HepG2 (cell line): ENCODE measurements around the gene MARK2. TPM values are rescaled to one million over a fixed set of nuclear protein-coding genes. Genes with fewer than 3 reads are reported as not detected.

Experiments
- ATF7 ChIP-seq, 2 experiments: fragments of 450-650 bp in 1 of 2; sonication (generic) in 1 of 2; formaldehyde crosslinking in 1 of 2; IDR thresholded peaks; 2 replicates each; pipeline versions ENCODE4 v1.4.0 to v1.6.1; 2016 to 2020; ENCODE audit warnings: antibody characterized with exemption in 1 of 2, mild to moderate bottlenecking in 1 of 2, missing genetic modification reagents in 1 of 2
- EHMT2 ChIP-seq: fragments of 200-600 bp; sonication (generic); IDR thresholded peaks from 2 replicates; pipeline ENCODE4 v1.7.0; 2017; ENCODE audit warnings: antibody characterized with exemption, low read depth, low read length, borderline replicate concordance
- ERF ChIP-seq: IDR thresholded peaks from 2 replicates; pipeline ENCODE4 v1.6.1; 2018; ENCODE audit warnings: missing biosample characterization, missing genetic modification reagents
- FOXO4 ChIP-seq: sonication (generic); formaldehyde crosslinking; conservative IDR thresholded peaks from 2 replicates; pipeline ENCODE4 v1.8.1; 2023; ENCODE audit warnings: missing genetic modification reagents
- HDAC2 ChIP-seq: sonication (generic); formaldehyde crosslinking; IDR thresholded peaks from 2 replicates; pipeline ENCODE4 v1.4.0; 2020; ENCODE audit warnings: missing genetic modification reagents
- HOMEZ ChIP-seq: IDR thresholded peaks from 2 replicates; pipeline ENCODE4 v1.6.1; 2016; ENCODE audit warnings: low read depth
- HOXD1 ChIP-seq: sonication (generic); formaldehyde crosslinking; IDR thresholded peaks from 2 replicates; pipeline ENCODE4 v1.5.0; 2020; ENCODE audit warnings: missing genetic modification reagents
- PRDM10 ChIP-seq: sonication (generic); formaldehyde crosslinking; IDR thresholded peaks from 2 replicates; pipeline ENCODE4 v1.4.0; 2020; ENCODE audit warnings: low read depth, missing genetic modification reagents
- THAP11 ChIP-seq: IDR thresholded peaks from 2 replicates; pipeline ENCODE4 v1.6.1; 2016; ENCODE audit warnings: missing biosample characterization, missing genetic modification reagents
- YY1 ChIP-seq: IDR thresholded peaks from 2 replicates; pipeline ENCODE4 v1.6.1; 2011; ENCODE audit warnings: low read length, low read depth, moderate library complexity, mild to moderate bottlenecking; ENCODE audit not compliant: insufficient read depth, insufficient replicate concordance
- ZBED4 ChIP-seq: sonication (generic); formaldehyde crosslinking; IDR thresholded peaks from 2 replicates; pipeline ENCODE4 v1.4.0; 2020; ENCODE audit warnings: missing genetic modification reagents, borderline replicate concordance
- ZFP90 ChIP-seq: sonication (generic); formaldehyde crosslinking; IDR thresholded peaks from 2 replicates; pipeline ENCODE4 v1.8.0; 2022; ENCODE audit warnings: missing genetic modification reagents, mild to moderate bottlenecking, inconsistent platforms, borderline replicate concordance
- ZNF143 ChIP-seq: sonication (generic); formaldehyde crosslinking; IDR thresholded peaks from 2 replicates; pipeline ENCODE4 v1.4.0; 2020; ENCODE audit warnings: missing genetic modification reagents
- ZNF331 ChIP-seq: sonication (generic); formaldehyde crosslinking; IDR thresholded peaks from 2 replicates; pipeline ENCODE4 v1.4.0; 2020; ENCODE audit warnings: missing genetic modification reagents
- polyA plus RNA-seq, 8 experiments: library from polyadenylated mRNA; depleted of rRNA in 3 of 8; stranded (reverse) in 7 of 8; unstranded in 1 of 8; fragments of >200 nt; fragmentation: Illumina TruSeq in 4 of 8; extraction: Trizol in 4 of 8; gene quantifications; 2 replicates each; pipeline versions ENCODE4 v1.2.1 to v1.2.3, GENCODE V29; 2011 to 2016; ENCODE audit warnings: low read depth in 4 of 8, missing spikeins in 1 of 8, mixed read lengths in 1 of 8; ENCODE audit not compliant: insufficient read depth in 1 of 8
- total RNA-seq, 5 experiments: library from RNA; depleted of rRNA; stranded (reverse); fragments of >200 nt; fragmentation: Illumina TruSeq; extraction: Trizol; gene quantifications; 2 replicates each; pipeline ENCODE4 v1.2.3, GENCODE V29; 2016; ENCODE audit warnings: low read depth in 1 of 5
- TF ChIP-seq, protein P1 (sequence below): sonication (generic); formaldehyde crosslinking; IDR thresholded peaks from 2 replicates; pipeline ENCODE4 v1.4.0; 2020; ENCODE audit warnings: missing genetic modification reagents

The MARK2 gene
- total and polyA plus RNA-seq, 2 of the 13 experiments (the other 11 are each of a cell fraction or from before 2014, with no cell fraction given), result 13.5 to 13.9 TPM

- TF ChIP-seq PRDM10 (CRISPR knock-in tag) (peak; percentile 63; the same call in 1 of the 2 replicates), FOXO4 (CRISPR knock-in tag) (no peak), ATF7 (IDR thresholded peaks at IDR 0.05) (no peak), ATF7 (CRISPR knock-in tag; IDR thresholded peaks at IDR 0.05) (no peak), ZFP90 (CRISPR knock-in tag) (no peak), ERF (peak; percentile 54; the same call in 1 of the 2 replicates), ZNF331 (peak; percentile 41; the same call in 1 of the 2 replicates), HOMEZ (0 out of 2 replicates have a peak, but pooled peaks have one; percentile 23), EHMT2 (no peak), HDAC2 (peak; percentile 65), YY1 (peak; percentile 64), HOXD1 (no peak), ZNF143 (peak; percentile 48; the same call in 1 of the 2 replicates), THAP11 (peak; percentile 34; the same call in 1 of the 2 replicates), ZBED4 (0 out of 2 replicates have a peak, but pooled peaks have one; percentile 33)
- TF ChIP-seq, protein P1, sequence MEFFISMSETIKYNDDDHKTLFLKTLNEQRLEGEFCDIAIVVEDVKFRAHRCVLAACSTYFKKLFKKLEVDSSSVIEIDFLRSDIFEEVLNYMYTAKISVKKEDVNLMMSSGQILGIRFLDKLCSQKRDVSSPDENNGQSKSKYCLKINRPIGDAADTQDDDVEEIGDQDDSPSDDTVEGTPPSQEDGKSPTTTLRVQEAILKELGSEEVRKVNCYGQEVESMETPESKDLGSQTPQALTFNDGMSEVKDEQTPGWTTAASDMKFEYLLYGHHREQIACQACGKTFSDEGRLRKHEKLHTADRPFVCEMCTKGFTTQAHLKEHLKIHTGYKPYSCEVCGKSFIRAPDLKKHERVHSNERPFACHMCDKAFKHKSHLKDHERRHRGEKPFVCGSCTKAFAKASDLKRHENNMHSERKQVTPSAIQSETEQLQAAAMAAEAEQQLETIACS (CRISPR knock-in tag), result no peak
Measured at GRCh38 chr11:63919267-63920125, 80.6 kb downstream of the MARK2 start (continued).
